GM23338 (cell line): ENCODE results near the gene PXMP2.

ENCODE experiments used
- CREB1 ChIP-seq: fragments of 250-450 bp; sonication (Bioruptor Pico); IDR thresholded peaks from 2 replicates; pipeline ENCODE4 v1.5.0; 2020; ENCODE audit warnings: low read depth, mild to moderate bottlenecking, moderate library complexity
- EZH2 ChIP-seq: fragments of 200-600 bp; sonication (generic); IDR thresholded peaks from one replicate; pipeline ENCODE4 v1.8.0; 2017; ENCODE audit warnings: antibody characterized with exemption, mild to moderate bottlenecking, low read depth; ENCODE audit not compliant: unreplicated experiment
- EZH2phosphoT487 ChIP-seq: fragments of 200-600 bp; sonication (generic); IDR thresholded peaks from one replicate; pipeline ENCODE4 v1.8.1; 2018; ENCODE audit warnings: antibody characterized with exemption; ENCODE audit not compliant: unreplicated experiment
- JUNB ChIP-seq: IDR thresholded peaks from one replicate; pipeline ENCODE4 v1.6.1; 2016; ENCODE audit warnings: antibody characterized with exemption; ENCODE audit not compliant: unreplicated experiment
- NANOG ChIP-seq: IDR thresholded peaks from 2 replicates; pipeline ENCODE4 v1.6.1; 2016; ENCODE audit warnings: antibody characterized with exemption, borderline replicate concordance
- POLR2AphosphoS5 ChIP-seq: IDR thresholded peaks from 2 replicates; pipeline ENCODE4 v1.6.1; 2016; ENCODE audit warnings: antibody characterized with exemption, low read depth
- REST ChIP-seq: IDR thresholded peaks from one replicate; pipeline ENCODE4 v1.6.1; 2018; ENCODE audit warnings: antibody characterized with exemption; ENCODE audit not compliant: unreplicated experiment
- ZNF114 ChIP-seq: fragments of 250-450 bp; sonication (Bioruptor Pico); IDR thresholded peaks from 2 replicates; pipeline ENCODE4 v1.5.0; 2020; ENCODE audit warnings: mild to moderate bottlenecking, moderate library complexity
- ZNF331 ChIP-seq: fragments of 250-450 bp; sonication (Bioruptor Pico); IDR thresholded peaks from 2 replicates; pipeline ENCODE4 v1.5.0; 2020; ENCODE audit warnings: low read depth, mild to moderate bottlenecking, moderate library complexity
- TF ChIP-seq, protein P1 (sequence below), 2 experiments: fragments of 200-600 bp in 1 of 2; sonication (generic) in 1 of 2; conservative IDR thresholded peaks; 2 replicates each; pipeline versions ENCODE4 v1.5.1 to v1.6.1; 2016 to 2017; ENCODE audit warnings: antibody characterized with exemption in 2 of 2, low read depth in 2 of 2, mild to moderate bottlenecking in 2 of 2, moderate library complexity in 1 of 2
- TF ChIP-seq, protein P2 (sequence below): IDR thresholded peaks from 2 replicates; pipeline ENCODE4 v1.6.1; 2016; ENCODE audit warnings: antibody characterized with exemption

GRCh38 chr12:132747395-132747794 lies 60.0 kb downstream of the PXMP2 start:
- TF ChIP-seq, protein P1, sequence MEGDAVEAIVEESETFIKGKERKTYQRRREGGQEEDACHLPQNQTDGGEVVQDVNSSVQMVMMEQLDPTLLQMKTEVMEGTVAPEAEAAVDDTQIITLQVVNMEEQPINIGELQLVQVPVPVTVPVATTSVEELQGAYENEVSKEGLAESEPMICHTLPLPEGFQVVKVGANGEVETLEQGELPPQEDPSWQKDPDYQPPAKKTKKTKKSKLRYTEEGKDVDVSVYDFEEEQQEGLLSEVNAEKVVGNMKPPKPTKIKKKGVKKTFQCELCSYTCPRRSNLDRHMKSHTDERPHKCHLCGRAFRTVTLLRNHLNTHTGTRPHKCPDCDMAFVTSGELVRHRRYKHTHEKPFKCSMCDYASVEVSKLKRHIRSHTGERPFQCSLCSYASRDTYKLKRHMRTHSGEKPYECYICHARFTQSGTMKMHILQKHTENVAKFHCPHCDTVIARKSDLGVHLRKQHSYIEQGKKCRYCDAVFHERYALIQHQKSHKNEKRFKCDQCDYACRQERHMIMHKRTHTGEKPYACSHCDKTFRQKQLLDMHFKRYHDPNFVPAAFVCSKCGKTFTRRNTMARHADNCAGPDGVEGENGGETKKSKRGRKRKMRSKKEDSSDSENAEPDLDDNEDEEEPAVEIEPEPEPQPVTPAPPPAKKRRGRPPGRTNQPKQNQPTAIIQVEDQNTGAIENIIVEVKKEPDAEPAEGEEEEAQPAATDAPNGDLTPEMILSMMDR (conservative IDR thresholded peaks at IDR 0.05; ENCODE audit: low read depth in 2 of 2), result no peak
- TF ChIP-seq POLR2AphosphoS5 (no peak), ZNF331 (no peak), CREB1 (no peak), REST (no peak), JUNB (no peak), EZH2 (no peak), NANOG (no peak), EZH2phosphoT487 (no peak), ZNF114 (no peak)
- TF ChIP-seq, protein P2, sequence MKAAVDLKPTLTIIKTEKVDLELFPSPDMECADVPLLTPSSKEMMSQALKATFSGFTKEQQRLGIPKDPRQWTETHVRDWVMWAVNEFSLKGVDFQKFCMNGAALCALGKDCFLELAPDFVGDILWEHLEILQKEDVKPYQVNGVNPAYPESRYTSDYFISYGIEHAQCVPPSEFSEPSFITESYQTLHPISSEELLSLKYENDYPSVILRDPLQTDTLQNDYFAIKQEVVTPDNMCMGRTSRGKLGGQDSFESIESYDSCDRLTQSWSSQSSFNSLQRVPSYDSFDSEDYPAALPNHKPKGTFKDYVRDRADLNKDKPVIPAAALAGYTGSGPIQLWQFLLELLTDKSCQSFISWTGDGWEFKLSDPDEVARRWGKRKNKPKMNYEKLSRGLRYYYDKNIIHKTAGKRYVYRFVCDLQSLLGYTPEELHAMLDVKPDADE, result no peak
